ENCODE measurements around the gene ACTL6B. TPM values are rescaled to one million over a fixed set of nuclear protein-coding genes. Genes with fewer than 3 reads are reported as not detected.

Gene ACTL6B
- total RNA-seq, 1 experiment from 2014 or later, result not detected

DNA sequence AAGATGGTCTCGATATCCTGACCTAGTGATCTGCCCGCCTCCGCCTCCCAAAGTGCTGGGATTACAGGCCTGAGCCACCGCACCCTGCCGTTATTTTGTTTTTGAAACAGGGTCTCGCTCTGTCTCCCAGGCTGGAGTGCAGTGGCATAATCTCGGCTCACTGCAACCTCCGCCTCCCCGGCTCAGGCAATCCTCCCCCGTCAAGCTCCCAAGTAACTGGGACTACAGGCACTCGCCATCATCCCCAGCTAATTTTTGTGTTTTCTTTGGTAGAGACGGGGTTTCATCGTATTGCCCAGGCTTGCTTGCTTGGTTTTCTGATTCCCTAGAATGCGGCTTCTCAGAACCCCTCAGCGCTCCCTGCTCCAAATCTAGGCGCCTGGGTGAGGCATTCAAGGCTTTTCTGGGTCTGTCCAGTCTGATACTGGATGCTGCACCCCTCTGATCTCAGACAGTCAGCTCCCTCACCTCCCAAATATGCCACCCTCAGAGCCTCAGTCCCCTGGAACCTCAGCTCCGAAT lies 16.2 kb downstream of the ACTL6B start:
- Histone ChIP-seq H3K9me3 (ENCODE audit: insufficient read depth, low read depth) (no peaks in the 10 kb centered on the region), H3K79me2 (ENCODE audit: low read depth) (no peaks in the 10 kb centered on the region), H3K4me1 (replicated peaks; ENCODE audit: insufficient read depth) (no peaks in the 10 kb centered on the region), H3K4me3 (no peak overlapping the region), H2AFZ (no peak overlapping the region), H3K4me2 (no peak overlapping the region), H4K20me1 (ENCODE audit: insufficient read depth) (no peaks in the 10 kb centered on the region), H3K27me3 (ENCODE audit: insufficient read depth, low read depth) (no peaks in the 10 kb centered on the region), H3F3A (ENCODE audit: insufficient read depth, low read depth) (peaks cover 11% of the 10 kb centered on the region), H3K36me3 (ENCODE audit: low read depth) (no peaks in the 10 kb centered on the region), H3K9me2 (ENCODE audit: insufficient read depth) (no peaks in the 10 kb centered on the region), H3K27ac (no peak overlapping the region)
- ChIA-PET POLR2A (ENCODE audit: unreplicated experiment) (no interaction called here), CTCF (interaction anchor here (0.6 kb wide), 1 partner anchor 187 kb away, joined by 9 read pairs; the partner anchor contains the start of gene EPHB4)
- no peak for DNase-seq
- TF ChIP-seq, protein P1, sequence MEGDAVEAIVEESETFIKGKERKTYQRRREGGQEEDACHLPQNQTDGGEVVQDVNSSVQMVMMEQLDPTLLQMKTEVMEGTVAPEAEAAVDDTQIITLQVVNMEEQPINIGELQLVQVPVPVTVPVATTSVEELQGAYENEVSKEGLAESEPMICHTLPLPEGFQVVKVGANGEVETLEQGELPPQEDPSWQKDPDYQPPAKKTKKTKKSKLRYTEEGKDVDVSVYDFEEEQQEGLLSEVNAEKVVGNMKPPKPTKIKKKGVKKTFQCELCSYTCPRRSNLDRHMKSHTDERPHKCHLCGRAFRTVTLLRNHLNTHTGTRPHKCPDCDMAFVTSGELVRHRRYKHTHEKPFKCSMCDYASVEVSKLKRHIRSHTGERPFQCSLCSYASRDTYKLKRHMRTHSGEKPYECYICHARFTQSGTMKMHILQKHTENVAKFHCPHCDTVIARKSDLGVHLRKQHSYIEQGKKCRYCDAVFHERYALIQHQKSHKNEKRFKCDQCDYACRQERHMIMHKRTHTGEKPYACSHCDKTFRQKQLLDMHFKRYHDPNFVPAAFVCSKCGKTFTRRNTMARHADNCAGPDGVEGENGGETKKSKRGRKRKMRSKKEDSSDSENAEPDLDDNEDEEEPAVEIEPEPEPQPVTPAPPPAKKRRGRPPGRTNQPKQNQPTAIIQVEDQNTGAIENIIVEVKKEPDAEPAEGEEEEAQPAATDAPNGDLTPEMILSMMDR (conservative IDR thresholded peaks at IDR 0.05), result no peak
- TF ChIP-seq EZH2 (IDR thresholded peaks at IDR 0.05; ENCODE audit: low read depth), result no peak
- intact Hi-C loops (cut with micrococcal nuclease; ENCODE audit: unreplicated experiment), result no loop called here
- no TSS peak for BruUV-seq (replicated peaks)

DNA sequence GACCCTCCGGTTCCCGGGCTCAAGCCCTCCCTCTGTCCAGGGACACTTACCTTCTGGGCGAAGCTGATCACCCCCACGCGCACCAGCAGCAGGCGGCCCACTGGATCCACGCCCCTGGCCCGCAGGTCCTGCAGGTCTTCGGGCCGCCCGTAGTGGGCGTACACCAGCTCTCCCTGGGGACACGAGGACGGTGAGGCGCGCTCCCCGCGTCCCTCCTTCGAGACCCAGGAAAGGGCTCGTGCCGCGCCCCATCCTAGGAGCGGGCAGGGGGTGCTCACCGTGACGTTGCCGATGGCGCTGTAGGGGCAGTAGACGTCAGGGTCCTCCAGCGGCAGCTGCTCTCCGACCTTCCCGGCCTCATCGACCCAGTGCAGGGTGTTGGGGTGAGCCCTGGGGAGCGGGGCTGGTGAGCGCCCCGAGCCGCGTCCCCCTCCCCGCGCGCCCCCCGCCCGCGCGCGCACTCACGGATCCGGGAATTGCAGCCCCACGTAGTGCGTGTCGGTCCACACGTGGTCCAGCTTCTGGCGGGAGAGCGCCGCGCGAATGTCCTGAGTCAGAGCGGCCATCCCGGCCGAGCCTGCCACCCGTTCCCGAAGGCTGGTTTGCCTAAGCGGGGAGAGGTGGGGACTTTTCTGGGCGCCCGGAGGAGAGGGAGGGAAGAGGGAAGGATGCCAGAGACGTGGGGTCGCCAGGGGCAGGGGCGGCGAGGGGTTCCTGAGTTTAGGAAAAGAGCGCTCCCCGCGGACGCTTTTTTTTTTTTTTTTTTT lies 23.1 kb downstream of the ACTL6B start:
- Histone ChIP-seq H4K20me1 (ENCODE audit: insufficient read depth) (no peaks in the 10 kb centered on the region), H3K4me3 (peak overlapping the region; percentile 65), H3K9me3 (ENCODE audit: insufficient read depth, low read depth) (no peaks in the 10 kb centered on the region), H3K27ac (no peak overlapping the region), H3K27me3 (ENCODE audit: insufficient read depth, low read depth) (no peaks in the 10 kb centered on the region), H3K4me2 (peak overlapping the region; percentile 96), H3F3A (ENCODE audit: insufficient read depth, low read depth) (peaks cover 17% of the 10 kb centered on the region), H3K4me1 (replicated peaks; ENCODE audit: insufficient read depth) (no peaks in the 10 kb centered on the region), H3K9me2 (ENCODE audit: insufficient read depth) (no peaks in the 10 kb centered on the region), H3K36me3 (ENCODE audit: low read depth) (no peaks in the 10 kb centered on the region), H3K79me2 (ENCODE audit: low read depth) (no peaks in the 10 kb centered on the region), H2AFZ (peak overlapping the region; percentile 99)
- peak in 1 of 2 experiments; percentile 73 for DNase-seq
- ChIA-PET POLR2A (ENCODE audit: unreplicated experiment) (interaction anchor here (0.6 to 1.2 kb wide), 7 partner anchors 21 to 495 kb away, joined by 3 to 22 read pairs (median 8); partner anchors contain the start of genes GNB2 and MOSPD3), CTCF (interaction anchor here (0.6 to 1.4 kb wide), 4 partner anchors 21 to 92 kb away, joined by 3 to 7 read pairs (median 4); partner anchors contain the start of gene MOSPD3)
- intact Hi-C loops (cut with micrococcal nuclease; ENCODE audit: unreplicated experiment), result no loop called here
- TF ChIP-seq EZH2 (IDR thresholded peaks at IDR 0.05; ENCODE audit: low read depth), result no peak
- TF ChIP-seq, protein P1 (conservative IDR thresholded peaks at IDR 0.05), result peak; percentile 68
- no TSS peak for BruUV-seq (replicated peaks)

DNA sequence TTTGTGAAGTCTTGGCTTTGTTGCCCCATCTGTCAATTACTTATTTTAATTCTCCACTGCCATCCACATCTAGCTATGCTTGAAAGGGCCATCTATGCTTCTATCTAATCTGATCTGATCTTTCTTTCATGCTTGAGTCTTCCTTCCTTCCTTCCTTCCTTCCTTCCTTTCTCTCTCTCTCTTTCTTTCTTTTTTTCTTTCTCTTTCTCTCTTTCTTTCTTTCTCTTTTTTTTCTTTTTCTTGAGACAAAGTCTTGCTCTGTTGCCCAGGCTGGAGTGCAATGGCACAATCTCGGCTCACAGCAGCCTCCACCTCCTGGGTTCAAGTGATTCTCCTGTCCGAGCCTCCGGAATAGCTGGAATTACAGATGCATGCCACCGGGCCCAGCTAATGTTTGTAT lies 26.2 kb downstream of the ACTL6B start:
- no peaks in the 10 kb centered on the region for H3K9me2 ChIP-seq (ENCODE audit: insufficient read depth)
- H3K4me1 ChIP-seq (replicated peaks; ENCODE audit: insufficient read depth), result peaks cover 9% of the 10 kb centered on the region; the same call in 1 of the 2 replicates
- H3F3A ChIP-seq (ENCODE audit: insufficient read depth, low read depth), result peaks cover 21% of the 10 kb centered on the region; the same call in 1 of the 2 replicates
- H3K27ac ChIP-seq, result no peak overlapping the region
- H3K79me2 ChIP-seq (ENCODE audit: low read depth), result no peaks in the 10 kb centered on the region
- no peaks in the 10 kb centered on the region for H3K27me3 ChIP-seq (ENCODE audit: insufficient read depth, low read depth)
- ChIA-PET CTCF (interaction anchor here (0.5 to 0.7 kb wide), 4 partner anchors 8 to 269 kb away, joined by 3 to 11 read pairs (median 8); partner anchors contain the start of genes FBXO24 and LRCH4), POLR2A (ENCODE audit: unreplicated experiment) (no interaction called here)
- no peak overlapping the region for H2AFZ ChIP-seq
- no peak overlapping the region for H3K4me2 ChIP-seq
- H3K9me3 ChIP-seq (ENCODE audit: insufficient read depth, low read depth), result no peaks in the 10 kb centered on the region
- H3K4me3 ChIP-seq, result no peak overlapping the region
- no peak for DNase-seq
- TF ChIP-seq EZH2 (IDR thresholded peaks at IDR 0.05; ENCODE audit: low read depth), result no peak
- TF ChIP-seq, protein P1 (conservative IDR thresholded peaks at IDR 0.05), result no peak
- intact Hi-C loops (cut with micrococcal nuclease; ENCODE audit: unreplicated experiment), result no loop called here
- BruUV-seq (replicated peaks), result no TSS peak
- no peaks in the 10 kb centered on the region for H4K20me1 ChIP-seq (ENCODE audit: insufficient read depth)
- no peaks in the 10 kb centered on the region for H3K36me3 ChIP-seq (ENCODE audit: low read depth)

Measured in PC-9 (cell line).